EH (cell line): ENCODE measurements around the gene FCHSD2.

ENCODE experiments used
- DNase-seq: peaks from one replicate; pipeline ENCODE4 v3.0.0-alpha.2; 2015; ENCODE audit warnings: low read depth

Gene FCHSD2

DNA sequence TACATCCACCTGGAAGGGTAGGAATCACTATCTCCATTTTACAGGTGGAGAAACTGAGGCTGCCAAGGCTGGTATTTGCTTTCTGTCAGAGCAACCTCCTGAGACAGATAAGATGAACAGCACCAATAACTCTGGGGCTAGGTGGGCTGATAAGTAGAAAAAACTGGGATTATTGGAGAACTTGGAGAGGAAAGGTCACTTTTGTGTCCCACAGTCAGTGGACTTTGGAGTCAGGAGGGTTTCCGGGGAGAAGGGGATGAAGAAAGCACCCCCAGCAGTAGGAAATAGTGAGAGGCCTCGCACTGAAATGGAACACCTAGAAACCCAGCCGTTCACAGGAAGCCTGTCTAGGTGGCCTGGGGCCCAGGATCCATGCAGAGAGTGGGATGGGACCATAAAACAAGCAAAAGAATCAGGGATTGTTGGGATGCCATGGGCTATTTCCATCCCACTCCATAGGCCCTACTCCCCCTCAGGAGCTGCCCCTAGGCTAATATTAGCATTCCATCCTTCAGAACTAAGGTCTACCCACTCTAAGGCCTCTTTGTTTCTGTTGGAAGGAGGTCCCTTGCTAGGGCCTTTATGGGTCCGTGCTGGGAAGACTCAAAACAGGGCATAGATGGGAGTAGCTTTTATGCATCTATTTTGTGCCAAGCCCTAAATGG is 31.0 kb upstream of the FCHSD2 start:
- no peak for DNase-seq

DNA sequence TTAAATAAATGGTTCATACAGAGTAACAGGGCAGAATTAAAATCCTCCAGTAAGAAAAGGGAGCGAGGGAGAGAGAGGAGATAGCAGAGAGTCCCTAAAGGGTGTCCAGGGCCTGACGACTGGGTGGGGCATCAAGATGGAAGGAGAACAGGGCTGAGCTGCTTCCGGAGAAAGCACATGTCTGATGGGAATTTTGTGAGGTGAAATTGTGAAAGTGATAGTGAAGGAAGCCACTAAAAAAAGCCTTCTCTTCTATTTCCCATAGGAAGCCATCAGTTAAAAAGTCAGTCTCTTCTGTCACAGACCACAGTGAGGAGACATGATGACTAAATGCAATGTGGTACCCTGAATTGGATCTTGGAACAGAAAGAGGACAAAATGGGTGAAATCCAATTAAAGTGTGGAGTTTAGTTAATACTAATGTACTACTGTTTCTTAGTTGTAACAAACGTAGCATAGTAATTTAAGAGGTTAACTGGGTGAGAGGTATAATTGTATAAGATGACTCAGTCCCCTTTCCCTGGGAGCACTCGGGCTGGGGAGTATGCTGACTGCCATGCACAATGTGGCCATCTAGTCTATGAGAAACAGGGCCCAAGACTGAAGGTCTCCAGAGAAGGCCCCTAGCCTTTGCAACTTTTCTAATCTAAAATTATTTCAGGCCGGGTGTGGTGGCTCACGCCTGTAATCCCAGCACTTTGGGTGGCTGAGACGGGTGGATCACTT is 29.5 kb upstream of the FCHSD2 start:
- DNase-seq: peak; percentile 55

DNA sequence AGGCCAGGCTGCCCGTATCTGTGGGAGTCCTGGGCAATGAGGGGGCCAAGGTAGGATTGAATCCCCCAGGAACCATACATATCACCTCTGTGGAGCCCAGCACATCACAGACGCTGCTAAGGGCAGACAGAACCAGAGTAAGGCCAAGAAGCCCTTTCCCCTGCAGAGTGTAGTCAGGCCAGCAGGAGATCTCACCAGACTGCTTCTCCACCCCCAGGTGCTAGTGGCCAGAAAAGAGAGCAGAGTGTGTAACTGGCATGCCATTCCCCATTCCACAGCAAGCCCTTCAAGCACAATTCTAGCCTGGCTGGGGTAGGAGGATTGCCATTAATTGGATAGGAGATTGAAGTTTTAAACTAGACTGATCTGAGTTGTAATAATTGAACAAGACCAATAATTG is 28.0 kb upstream of the FCHSD2 start:
- peak; percentile 31 for DNase-seq

DNA sequence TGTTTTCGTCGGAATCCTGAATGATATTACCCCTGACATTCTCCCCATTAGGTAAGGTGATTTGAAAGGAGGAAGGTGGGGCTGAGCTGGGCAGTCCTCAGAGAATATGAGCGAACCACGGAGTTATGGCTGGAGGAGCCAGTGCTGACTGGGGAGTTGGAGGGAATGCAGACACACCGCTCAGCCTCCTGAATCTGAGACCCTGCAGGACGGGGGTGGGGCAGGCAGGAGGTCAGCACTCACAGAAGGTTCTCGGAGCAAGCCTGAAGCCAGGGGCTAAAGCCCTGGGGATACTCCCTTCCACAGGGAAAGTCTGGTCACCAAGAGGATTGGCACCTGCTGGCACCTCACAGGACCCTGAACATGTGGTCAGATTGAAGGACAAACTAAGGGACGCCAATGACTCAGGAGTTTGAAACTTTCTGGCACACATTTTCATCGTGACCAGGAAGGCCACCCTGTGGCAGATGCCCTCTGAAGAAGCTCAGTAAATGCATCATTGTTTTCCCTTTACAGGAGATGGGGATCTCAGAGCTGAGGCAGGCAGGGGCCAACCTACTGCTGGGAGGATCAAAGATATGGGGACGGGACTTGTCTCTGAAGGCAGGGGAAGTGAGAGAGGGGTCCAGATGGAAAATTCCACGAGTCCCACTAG is 26.9 kb upstream of the FCHSD2 start:
- DNase-seq: peak; percentile 25

DNA sequence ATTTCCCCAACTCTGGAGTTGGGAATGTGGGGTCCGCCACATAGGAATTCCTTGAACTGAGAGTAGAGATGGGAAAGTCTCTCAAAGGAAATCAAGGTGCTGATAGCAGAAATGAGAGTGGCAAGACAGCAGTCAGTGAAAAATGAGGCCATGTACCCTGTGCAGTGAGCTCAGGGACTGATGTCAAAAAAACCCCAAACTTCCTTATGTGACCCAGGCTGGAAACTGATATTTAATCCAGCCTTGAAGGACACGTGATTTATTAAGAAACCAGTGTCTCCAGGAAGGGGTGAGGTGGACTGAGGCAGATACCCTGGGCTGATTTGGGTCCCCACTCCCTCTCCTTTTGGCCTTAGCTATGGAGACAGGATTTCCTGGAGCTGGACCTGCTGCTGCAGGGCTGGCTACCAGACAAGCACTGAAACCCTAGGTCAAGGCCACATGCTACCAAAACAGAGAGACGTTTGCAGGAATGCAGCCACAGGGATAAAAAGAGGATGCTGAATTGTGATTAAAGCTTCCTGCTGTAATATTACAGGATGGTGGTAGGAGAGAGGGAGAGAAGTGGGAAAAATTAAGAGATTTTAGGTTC is 25.3 kb upstream of the FCHSD2 start:
- DNase-seq: no peak

DNA sequence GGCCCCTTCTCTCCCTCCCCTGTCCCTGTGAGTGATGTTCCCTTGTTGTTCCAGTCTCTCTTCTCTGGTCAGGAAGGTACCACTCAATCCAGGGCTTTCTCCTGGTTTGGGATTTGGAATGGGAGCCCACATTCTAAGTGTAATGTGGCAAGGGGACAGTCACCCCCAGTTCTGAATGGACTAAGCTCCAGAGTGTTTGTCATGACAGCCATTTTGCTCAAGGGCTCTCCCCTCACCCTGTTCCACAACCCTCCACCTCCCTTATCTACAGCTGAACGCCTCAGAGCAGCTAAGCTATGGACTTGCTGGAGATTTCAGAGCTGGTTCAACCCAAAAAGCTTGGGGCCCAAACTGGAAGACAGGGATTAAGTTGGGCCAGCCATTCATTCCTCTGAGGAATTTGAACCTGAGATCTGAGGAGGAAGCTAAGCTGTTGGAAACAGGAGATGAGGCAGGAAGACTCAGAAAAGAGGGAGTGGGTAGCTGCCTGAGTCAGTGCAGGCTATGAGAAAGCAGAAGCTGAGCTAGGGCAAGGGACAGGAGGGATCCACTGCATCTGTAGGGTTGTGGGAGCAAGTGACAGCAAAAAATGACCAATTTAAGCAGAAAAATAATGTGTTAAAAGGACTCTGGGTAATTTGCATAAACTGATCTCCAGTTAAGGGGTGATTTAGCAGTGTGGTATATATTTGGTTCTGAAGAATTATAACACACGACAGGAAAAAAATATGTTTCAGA is 22.9 kb upstream of the FCHSD2 start:
- DNase-seq: no peak

DNA sequence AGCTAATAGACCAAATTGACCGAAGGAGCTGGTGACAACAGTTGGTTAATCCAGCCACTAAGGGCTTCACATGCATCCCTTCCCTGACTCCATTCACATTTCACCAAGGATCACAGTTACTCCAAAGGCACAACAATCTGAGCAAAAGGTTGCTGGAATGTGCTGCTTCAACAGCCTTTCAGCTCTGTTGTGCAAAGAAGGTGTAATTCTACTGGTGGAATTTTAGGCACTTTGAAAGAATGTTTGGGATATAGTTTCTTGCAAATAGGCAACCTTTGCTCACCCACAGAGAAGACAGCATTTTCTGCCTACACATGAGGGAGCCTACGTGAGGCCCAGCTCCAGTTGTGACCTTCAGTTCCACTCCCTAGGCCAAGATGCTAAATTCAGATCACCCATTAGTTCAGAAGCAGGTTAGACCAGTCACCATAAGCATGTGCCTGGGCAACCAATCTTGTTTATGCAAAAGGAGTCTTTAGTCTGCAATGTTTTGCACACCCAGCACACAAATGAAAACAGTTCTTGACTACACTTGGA is 21.6 kb upstream of the FCHSD2 start:
- peak; percentile 30 for DNase-seq

DNA sequence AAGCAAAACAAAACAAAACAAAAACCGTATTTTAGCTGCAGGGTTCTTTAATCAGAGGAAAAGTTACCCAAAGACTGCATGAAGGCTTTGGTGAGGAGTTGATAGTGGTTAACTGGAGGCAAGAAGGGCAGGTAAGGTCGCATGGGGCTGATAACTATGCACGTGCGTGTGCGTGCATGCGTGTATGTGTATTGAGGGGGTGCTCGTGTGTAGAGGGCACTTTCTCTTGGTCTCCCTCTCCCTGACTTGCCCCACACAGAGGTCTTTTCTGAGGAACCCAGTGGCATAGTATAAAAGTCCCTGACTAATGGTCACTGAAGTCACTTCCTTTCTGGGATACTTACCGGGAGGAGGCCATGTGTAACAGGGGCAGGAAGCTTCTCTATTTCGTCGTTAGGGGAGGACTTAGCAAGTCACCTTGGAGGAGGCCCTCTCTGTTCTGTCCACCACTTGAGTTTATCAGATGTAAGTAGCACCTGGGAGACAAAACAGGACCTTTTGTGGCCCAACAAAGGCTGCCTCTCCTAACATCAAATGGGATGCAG is 20.1 kb upstream of the FCHSD2 start:
- DNase-seq: no peak

DNA sequence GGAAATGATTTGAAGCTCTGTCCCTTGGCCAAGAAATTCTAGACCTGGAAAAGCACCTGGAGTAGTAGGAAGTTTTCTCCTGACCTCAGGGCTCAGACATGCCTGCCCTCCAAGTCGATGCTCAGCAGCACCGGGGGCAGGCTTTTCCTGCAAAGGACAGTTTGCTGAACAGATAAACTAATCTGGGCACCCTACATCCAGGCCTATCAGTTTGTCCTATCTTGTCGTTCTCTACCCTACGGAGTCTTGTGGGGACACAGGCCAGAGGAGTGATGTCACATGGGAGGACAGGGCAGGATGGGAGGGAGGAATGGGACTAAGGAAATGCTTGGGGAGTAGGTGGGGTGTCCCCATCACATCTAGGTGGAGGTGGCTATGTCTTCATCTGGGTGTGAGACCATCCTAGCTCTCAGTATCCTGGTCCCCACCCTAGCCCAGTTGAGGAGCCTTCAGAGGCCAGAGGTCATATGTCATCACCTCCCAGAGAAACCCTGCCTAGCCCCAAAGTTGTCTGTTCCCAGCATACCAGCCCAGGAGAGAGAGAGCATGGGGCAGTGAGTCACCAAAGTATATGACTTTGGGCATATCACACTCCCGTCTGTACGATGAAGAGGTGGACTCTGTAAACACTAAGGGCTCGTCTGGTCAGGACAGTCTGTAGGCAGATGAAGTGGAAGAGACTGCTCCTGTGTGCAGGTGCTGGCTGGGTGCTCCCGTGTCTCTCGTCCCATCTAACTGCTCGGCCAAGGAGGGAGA is 18.1 kb upstream of the FCHSD2 start:
- DNase-seq: peak; percentile 53

DNA sequence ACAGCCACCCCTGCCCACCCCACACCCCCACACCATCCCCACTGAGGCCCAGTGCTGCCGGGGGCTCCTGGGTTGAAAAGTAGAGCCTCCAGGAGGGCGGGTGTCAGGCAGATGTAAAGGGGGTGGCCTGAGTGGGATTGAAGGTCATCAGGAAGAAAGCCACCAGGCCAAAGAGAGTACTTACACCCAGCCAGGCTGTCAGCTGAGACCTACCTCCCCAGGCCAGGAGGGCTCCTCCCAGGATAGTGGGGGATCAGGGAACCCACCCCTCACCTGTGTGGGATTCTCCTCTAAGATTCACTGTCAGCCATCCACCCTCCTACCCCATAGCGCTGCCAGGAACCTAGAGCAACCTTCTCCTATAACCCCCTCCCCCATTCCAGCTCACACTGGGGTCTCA is 17.2 kb upstream of the FCHSD2 start:
- no peak for DNase-seq

DNA sequence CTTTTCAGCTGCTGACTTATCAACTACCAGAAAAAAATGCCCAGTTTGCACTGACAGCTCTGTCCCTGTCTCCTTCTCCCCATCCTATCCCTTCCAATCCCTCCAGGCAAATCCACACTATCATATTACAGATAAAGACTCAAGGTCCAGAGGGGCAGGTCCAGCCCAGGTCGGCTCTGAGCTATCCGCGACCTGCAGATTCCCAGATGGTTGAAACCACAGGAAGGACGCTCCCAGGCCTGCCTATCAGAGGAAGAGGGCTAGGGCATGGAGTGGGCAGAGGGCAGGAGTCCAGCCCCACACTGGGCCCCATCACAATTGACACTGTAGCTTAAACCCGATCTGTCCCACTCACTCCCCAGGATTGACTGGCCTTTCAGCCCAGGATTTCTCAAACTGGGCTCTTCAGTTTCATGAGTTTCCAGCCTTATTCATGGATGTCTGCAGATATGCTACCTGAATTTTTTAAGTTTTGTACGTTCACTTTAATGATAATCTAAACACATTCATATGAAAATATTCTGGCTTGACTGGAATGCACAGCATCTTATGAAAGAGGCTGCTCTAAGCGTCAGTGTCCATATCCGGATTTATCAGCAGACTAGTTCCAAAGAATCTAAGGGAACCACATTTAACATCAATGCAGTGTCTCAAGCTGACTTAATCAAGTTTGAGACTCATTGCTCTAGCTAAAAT is 16.4 kb upstream of the FCHSD2 start:
- DNase-seq: peak; percentile 90

DNA sequence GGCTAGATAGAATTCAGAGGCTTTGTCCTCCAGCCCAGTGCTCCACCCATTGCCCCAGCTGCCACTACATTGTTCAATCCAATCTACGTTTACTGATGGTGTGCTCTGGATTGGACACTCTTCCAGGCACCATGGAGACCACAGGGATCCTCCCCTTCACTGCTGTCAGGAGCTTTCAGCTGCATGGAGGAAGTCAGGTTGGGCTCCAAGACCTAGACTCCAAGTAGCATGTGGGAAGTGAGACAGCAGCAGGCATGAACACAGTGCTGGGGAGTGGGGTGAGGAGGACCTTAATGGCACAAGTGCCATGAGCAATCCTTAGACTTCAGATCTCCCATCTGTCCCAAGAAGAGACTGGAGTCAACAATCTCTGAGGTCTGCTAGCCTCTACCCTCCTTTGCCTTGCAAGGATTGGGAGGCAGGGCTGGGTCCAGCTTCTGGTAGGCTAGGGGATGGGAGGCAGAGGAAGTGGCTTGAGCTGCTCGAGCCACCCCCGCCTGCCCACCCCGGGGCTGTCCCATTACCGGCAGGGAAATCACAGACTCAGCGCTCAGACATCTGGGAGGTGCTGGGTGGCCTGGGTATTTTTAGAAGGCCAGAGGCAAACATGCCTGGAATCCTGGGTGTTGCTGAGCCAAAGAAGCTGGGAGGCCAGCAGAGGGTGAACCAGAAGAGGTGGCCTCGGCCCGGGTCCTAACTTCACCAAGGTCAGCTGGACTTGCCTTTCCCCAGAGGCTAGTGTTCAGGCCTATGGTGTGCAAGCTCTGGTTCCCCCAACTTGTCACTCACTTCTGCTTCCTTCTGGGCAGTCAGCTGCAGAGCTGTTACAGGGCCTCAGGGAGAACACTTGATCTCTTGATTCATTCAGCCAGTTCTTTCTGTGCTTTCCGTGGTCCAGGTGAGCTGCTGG is 15.2 kb upstream of the FCHSD2 start:
- peak; percentile 98 for DNase-seq

DNA sequence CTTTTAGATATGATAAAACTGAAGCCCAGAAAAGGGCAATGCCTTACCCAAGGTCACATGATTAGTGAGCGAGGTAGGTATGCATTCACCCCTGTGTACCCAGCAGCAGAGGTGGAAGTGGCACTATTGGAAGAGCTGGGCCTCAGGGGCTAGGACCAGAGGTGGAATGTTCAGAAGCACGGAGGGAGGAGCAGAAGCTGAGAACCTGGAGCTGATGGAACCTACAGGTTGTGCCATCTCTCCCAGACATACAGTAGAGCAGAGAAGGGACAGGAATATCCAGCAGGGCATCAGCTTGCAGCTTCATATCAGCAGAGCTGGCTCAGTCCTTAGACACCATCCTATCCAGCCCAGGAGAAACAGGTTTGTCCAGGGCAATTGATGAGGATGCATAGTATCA is 14.6 kb upstream of the FCHSD2 start:
- no peak for DNase-seq

DNA sequence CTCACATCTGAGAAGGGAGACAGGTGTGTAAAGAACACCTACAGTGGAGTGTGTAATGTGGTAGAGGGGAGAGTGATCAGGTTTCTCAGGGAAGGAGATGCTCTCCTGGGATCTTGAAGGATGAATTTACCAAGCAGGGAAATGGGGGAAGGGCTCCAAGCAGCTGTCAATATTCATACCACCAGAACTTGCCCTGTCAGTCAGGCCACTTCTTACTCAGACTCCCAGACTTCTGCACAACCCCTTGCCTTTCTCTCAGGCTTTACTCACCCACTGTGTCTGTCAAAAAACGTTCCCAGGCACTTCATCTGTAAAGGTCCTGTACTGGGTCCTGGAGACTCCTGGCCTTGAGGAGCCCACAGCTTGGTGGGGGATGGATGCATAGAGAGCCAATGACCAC is 14.0 kb upstream of the FCHSD2 start:
- peak; percentile 27 for DNase-seq

DNA sequence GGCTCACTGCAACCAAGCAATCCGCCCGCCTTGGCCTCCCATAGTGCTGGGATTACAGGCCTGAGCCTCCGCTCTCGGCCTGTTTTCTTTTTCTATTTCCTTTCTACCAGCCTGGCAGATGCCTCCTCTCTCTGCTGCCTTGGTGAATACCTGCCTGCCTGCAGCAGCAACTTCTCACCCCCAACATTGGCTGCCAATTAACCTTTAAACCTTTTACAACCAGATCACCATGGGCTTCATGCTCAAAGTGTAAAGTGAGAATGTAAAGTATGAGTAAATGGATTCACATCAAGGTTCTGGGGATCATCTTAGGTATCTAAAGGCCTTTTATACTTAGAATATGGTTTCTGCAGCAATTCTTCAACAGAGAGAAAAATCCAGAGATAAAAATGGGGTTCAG is 13.0 kb upstream of the FCHSD2 start:
- DNase-seq: no peak

DNA sequence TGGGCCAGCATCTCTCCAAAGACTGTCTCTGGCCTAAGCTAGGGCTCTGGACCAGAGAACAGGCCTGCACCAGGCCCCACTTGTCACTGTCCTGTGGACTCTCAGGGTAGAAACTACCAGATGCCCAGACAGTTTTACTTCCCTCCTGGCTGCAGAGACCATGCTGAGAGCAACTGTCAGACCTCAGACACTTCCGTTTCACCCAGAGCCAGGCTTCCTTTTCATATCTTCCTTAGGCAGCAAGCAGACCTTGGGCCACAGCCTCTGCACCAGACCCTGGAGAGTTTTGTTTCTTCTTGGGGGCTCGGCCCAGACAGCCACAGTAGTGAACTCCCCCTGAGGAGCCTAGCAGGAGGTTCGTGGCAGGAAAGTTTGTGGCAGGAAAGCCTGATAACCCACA is 12.1 kb upstream of the FCHSD2 start:
- DNase-seq: no peak

DNA sequence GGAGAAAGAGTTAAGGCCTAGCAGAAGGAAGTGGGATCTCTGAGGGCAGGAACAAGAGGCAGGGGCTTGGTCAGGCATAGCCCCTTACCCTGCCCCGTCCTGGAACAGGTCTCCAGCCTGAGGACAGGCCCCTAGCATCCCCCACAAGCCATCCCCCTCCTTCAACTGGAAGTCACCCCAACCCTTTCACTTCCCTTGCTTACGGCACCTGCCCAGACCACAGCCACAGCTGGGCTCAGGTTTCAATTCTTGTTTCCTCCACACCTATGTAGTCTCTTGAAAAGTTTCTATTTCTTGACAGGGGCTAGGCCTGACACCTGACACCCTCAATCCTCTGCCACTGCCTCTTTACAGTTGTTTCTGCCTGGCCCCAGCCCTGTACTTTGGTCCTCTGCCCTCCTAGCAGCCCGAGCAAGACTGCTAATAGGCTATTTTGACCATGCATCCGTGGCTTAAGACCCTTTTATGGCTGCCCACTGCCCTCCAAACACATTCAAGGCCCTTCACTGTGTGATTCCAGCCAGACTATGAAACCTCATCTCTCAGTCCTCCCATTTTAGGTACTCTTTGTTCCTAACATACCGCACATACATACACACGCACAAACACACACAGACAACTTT is 10.9 kb upstream of the FCHSD2 start:
- DNase-seq: no peak

DNA sequence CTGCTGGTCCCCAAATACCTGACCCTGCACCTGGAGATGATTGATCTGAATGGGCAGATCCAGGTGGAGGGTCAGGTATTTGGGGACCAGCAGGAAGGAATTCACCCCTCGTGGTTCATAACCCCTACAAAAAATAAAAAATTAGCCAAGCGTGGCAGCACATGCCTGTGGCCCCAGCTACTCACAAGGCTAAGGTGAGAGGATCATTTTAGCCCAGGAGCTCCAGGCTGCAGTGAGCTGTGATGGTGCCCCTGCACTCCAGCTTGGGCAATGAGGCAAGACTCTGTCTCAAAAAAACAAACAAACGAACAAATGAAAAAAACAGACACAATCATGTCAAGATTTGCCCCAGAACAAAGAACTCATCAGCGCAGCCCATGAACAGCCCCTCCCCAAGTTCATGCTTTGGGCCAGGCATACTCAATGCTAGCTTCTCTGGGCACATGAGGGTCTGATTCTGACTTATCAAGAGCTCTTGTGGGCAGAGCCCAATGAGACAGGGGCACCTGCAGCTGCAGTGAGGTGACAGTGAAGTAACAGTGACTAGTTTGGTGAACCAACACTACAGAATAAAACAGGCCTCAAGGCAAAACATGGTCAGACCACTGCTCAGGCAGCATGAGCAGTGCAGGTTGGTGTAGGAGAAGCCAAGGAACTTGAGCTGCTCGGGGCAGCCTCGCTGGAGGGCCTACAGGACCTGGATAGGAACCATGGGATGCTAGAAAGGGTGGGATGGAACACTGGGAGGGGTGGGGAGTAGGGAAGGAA is 10.2 kb upstream of the FCHSD2 start:
- no peak for DNase-seq
